ENCODE data around the gene MAP3K7CL. TPM values are rescaled to one million over a fixed set of nuclear protein-coding genes. Genes with fewer than 3 reads are reported as not detected.

Gene MAP3K7CL
- total and polyA plus RNA-seq, 2 of the 8 experiments (the other 6 are each of a cell fraction or from before 2014, with no cell fraction given) = not detected

DNA sequence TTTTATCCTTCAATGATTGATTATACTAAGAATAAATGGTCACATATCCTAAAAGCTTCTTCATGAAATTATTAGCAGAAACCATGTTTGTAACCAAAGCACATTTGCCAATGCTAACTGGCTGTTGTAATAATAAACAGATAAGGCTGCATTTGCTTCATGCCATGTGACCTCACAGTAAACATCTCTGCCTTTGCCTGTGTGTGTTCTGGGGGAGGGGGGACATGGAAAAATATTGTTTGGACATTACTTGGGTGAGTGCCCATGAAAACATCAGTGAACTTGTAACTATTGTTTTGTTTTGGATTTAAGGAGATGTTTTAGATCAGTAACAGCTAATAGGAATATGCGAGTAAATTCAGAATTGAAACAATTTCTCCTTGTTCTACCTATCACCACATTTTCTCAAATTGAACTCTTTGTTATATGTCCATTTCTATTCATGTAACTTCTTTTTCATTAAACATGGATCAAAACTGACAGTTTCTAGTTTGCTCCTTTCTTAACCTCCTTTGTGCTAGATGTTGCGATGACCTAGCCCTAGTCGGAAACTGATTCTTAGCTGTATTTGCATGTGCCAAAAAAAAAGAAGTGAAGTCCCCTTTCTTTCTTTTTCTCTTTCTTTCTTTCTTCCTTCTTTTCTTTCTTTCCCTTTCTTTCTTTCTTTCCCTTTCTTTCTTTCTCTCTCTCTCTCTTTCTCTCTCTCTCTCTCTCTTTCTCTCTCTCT, 45.1 kb downstream of the MAP3K7CL start:
- H4K8ac ChIP-seq (ENCODE audit: extremely low read depth, insufficient read depth, low read length) = no peak overlapping the region
- TF ChIP-seq SP2 (IDR thresholded peaks at IDR 0.05; ENCODE audit: low read length) (no peak), SIN3A (conservative IDR thresholded peaks at IDR 0.05 in 1 of 2, IDR thresholded peaks at IDR 0.05 in 1 of 2; ENCODE audit: low read depth in 1 of 2, low read length in 2 of 2) (no peak), TEAD4 (IDR thresholded peaks at IDR 0.05; ENCODE audit: low read depth, low read length) (no peak), TCF12 (IDR thresholded peaks at IDR 0.05; ENCODE audit: low read depth, low read length) (no peak), SUZ12 (IDR thresholded peaks at IDR 0.05; ENCODE audit: low read length) (no peak), GTF2F1 (IDR thresholded peaks at IDR 0.05; ENCODE audit: borderline replicate concordance, low read depth, low read length) (no peak), NRF1 (IDR thresholded peaks at IDR 0.05; ENCODE audit: low read depth, low read length) (no peak), POLR2AphosphoS5 (IDR thresholded peaks at IDR 0.05; ENCODE audit: low read depth, low read length) (no peak)
- TF ChIP-seq, protein P1, sequence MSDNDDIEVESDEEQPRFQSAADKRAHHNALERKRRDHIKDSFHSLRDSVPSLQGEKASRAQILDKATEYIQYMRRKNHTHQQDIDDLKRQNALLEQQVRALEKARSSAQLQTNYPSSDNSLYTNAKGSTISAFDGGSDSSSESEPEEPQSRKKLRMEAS (IDR thresholded peaks at IDR 0.05) = no peak
- no peaks in the 10 kb centered on the region for H3K27me3 ChIP-seq (replicated peaks in 1 of 4; ENCODE audit: control insufficient read depth in 3 of 4, extremely low read depth in 1 of 4, insufficient read depth in 3 of 4, low read length in 3 of 4)
- H3K4me2 ChIP-seq (ENCODE audit: insufficient read depth in 1 of 2, low read depth in 2 of 2, low read length in 2 of 2) = no peak overlapping the region
- WGBS, 2 experiments (ENCODE audit: extremely low coverage in 1 of 2, insufficient coverage in 1 of 2, insufficient read length in 1 of 2, insufficient replicate concordance in 2 of 2, low coverage in 1 of 2, low lambda C conversion rate in 2 of 2, missing lambda C conversion rate in 1 of 2) = 100% methylated on average over 3 of the region's 3 CpGs; no CpG with 5 or more reads in 1 of the 2 experiments
- no peaks in the 10 kb centered on the region for H3K79me1 ChIP-seq (ENCODE audit: low read depth, low read length)
- no peak overlapping the region for H2BK120ac ChIP-seq (replicated peaks; ENCODE audit: low read depth, low read length)
- no peak overlapping the region for H3K18ac ChIP-seq (ENCODE audit: extremely low read depth, low read length)
- ChIA-PET CTCF (ENCODE audit: partially characterized antibody) (interaction anchor here (1.1 to 1.5 kb wide), 3 partner anchors 14 to 202 kb away, joined by 3 to 4 read pairs (median 3); no protein-coding TSS in a partner anchor), POLR2A (ENCODE audit: partially characterized antibody) (no interaction called here)
- H4K5ac ChIP-seq (ENCODE audit: insufficient read length, low read depth, low read length) = no peak overlapping the region
- H2AK5ac ChIP-seq (ENCODE audit: low read depth, low read length) = no peak overlapping the region
- no peaks in the 10 kb centered on the region for H4K20me1 ChIP-seq (replicated peaks in 1 of 2; ENCODE audit: control insufficient read depth in 1 of 2, insufficient read depth in 2 of 2, low read length in 2 of 2)
- H3K9ac ChIP-seq (replicated peaks in 1 of 4; ENCODE audit: extremely low read depth in 1 of 4, low read depth in 3 of 4, low read length in 3 of 4) = no peak overlapping the region
- no peak overlapping the region for H4K91ac ChIP-seq (replicated peaks; ENCODE audit: insufficient read length, low read length)
- no peak overlapping the region for H2BK12ac ChIP-seq (ENCODE audit: low read depth, low read length)
- H3K9me3 ChIP-seq (ENCODE audit: insufficient read depth in 2 of 2, low read depth in 1 of 2, low read length in 1 of 2) = no peaks in the 10 kb centered on the region
- no peak overlapping the region for H3K23ac ChIP-seq (ENCODE audit: insufficient read length)
- no peak overlapping the region for H2AFZ ChIP-seq (ENCODE audit: low read length)
- no peak for FAIRE-seq
- H2BK20ac ChIP-seq (ENCODE audit: low read length) = no peak overlapping the region
- DNase-seq (ENCODE audit: low read depth in 1 of 2, low spot score in 2 of 2) = no peak
- H2BK5ac ChIP-seq (ENCODE audit: low read depth, low read length) = no peak overlapping the region
- H3K27ac ChIP-seq (ENCODE audit: low read depth, low read length) = no peak overlapping the region
- H3K14ac ChIP-seq (ENCODE audit: insufficient read length) = no peak overlapping the region
- H3K56ac ChIP-seq (replicated peaks; ENCODE audit: insufficient read length, low read depth, low read length) = no peak overlapping the region
- no peak overlapping the region for H2BK15ac ChIP-seq (ENCODE audit: low read length)
- H3K79me2 ChIP-seq (ENCODE audit: control insufficient read depth in 1 of 2, insufficient read depth in 2 of 2, low read length in 2 of 2) = no peaks in the 10 kb centered on the region
- no peak overlapping the region for H3K4me3 ChIP-seq (ENCODE audit: extremely low read depth in 1 of 4, insufficient read depth in 2 of 4, low read depth in 3 of 4, low read length in 4 of 4)
- no peaks in the 10 kb centered on the region for H3K4me1 ChIP-seq (replicated peaks in 1 of 4; ENCODE audit: control insufficient read depth in 3 of 4, insufficient read depth in 4 of 4, low read length in 3 of 4)
- no peaks in the 10 kb centered on the region for H3K36me3 ChIP-seq (ENCODE audit: control insufficient read depth in 2 of 4, insufficient read depth in 4 of 4, low read length in 3 of 4)
- H3K23me2 ChIP-seq (ENCODE audit: low read depth, low read length) = no peaks in the 10 kb centered on the region
- no peak overlapping the region for H3K4ac ChIP-seq (replicated peaks; ENCODE audit: insufficient read length, low read depth, low read length)
